ENCODE results near the gene CYB561D1. TPM values are rescaled to one million over a fixed set of nuclear protein-coding genes. Genes with fewer than 3 reads are reported as not detected.

CYB561D1 gene
- total and polyA plus RNA-seq, 9 of the 15 experiments (the other 6 are each of a cell fraction or from before 2014, with no cell fraction given) = 0.71 to 7.2 (median 3.5) TPM

DNA sequence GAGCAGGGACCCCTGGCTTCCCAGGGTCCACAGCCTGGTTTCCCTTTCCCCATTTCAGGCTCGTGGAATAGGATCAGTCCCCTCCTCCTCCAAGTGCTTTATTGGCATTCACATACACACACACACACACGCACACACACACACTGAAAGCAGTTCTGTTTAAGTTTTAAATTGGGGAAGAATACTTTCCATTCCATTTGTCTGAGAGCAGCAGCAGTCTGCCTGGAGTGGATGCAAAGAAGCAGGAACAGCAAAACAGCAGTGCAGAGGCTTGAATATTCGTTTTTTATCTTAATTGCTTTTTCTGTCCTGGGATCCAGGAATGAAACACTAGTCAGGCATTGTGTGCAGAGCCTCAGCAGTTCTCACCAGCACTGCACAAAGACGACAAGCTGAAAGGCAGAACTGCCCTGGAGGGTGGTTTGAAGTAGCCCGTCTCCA lies 7.1 kb downstream of the CYB561D1 start:
- 42% methylated on average over 5 of the region's 5 CpGs for WGBS (ENCODE audit: insufficient coverage, low coverage, missing lambda C conversion rate)
- TF ChIP-seq SRSF3 (IDR thresholded peaks at IDR 0.05; ENCODE audit: insufficient read depth, low read length) = no peak
- TF ChIP-seq ZNF12 (CRISPR knock-in tag; IDR thresholded peaks at IDR 0.05) = no peak
- no peak for TF ChIP-seq GTF2F1 (IDR thresholded peaks at IDR 0.05; ENCODE audit: low read depth, low read length)
- no peak for TF ChIP-seq LARP7 (IDR thresholded peaks at IDR 0.05)
- no peak for TF ChIP-seq HNRNPUL1 (IDR thresholded peaks at IDR 0.05; ENCODE audit: low read length)
- no peak for TF ChIP-seq ZNF217 (CRISPR knock-in tag; IDR thresholded peaks at IDR 0.05)
- Histone ChIP-seq H3K9me1 (ENCODE audit: control insufficient read depth, insufficient read depth, low read length) (no peaks in the 10 kb centered on the region), H2AFZ (ENCODE audit: low read depth, low read length) (no peak overlapping the region), H3K27ac (ENCODE audit: extremely low read depth, low read depth, low read length) (no peak overlapping the region), H4K20me1 (replicated peaks; ENCODE audit: control insufficient read depth, insufficient read depth, low read length) (no peaks in the 10 kb centered on the region; the same call in 1 of the 2 replicates), H3K36me3 (ENCODE audit: control insufficient read depth, insufficient read depth, low read length) (peaks cover 22% of the 10 kb centered on the region; the same call in 2 of the 3 replicates), H3K9ac (ENCODE audit: insufficient read depth in 1 of 2, low read depth in 2 of 2, low read length in 2 of 2) (no peak overlapping the region), H3K9me3 (replicated peaks; ENCODE audit: control insufficient read depth, insufficient read depth, low read depth, low read length) (no peaks in the 10 kb centered on the region), H3K79me2 (ENCODE audit: control insufficient read depth, insufficient read depth, low read length) (no peaks in the 10 kb centered on the region), H3K4me3 (no peak overlapping the region), H3K4me1 (replicated peaks in 1 of 2; ENCODE audit: control insufficient read depth in 2 of 2, insufficient read depth in 2 of 2, low read length in 2 of 2) (peaks cover 12 to 31% of the 10 kb centered on the region in 2 experiments), H3K4me2 (ENCODE audit: insufficient read depth, low read length) (no peak overlapping the region), H3K27me3 (ENCODE audit: control insufficient read depth in 2 of 2, insufficient read depth in 2 of 2, low read length in 2 of 2) (no peaks in the 10 kb centered on the region)
- ChIA-PET CTCF (ENCODE audit: low intra/inter-chr PET ratio) (interaction anchor here (0.9 to 6.4 kb wide), 2 partner anchors 30 to 34 kb away, joined by 5 to 84 read pairs; no protein-coding TSS in a partner anchor), POLR2A (interaction anchor here (0.6 to 3.1 kb wide), 3 partner anchors 9 to 412 kb away, joined by 3 to 17 read pairs (median 9); partner anchors contain the start of gene AMIGO1)
- DNase-seq (ENCODE audit: extremely low read depth in 1 of 4, low spot score in 3 of 4) (no peak), FAIRE-seq (no peak), ATAC-seq (no peak)
- BruUV-seq (replicated peaks) = no TSS peak
- in situ Hi-C loops (cut with MboI) (no loop called here), intact Hi-C loops (cut with micrococcal nuclease) (loop anchor here (1.0 kb wide), 1 partner anchor 31 kb away; no protein-coding TSS in a partner anchor)

Data from K562 (cell line).